HG03354 (cell line): ENCODE data around the gene RSAD1.

Experiments
- ATAC-seq: cut with Tn5 transposase; IDR thresholded peaks from one replicate; pipeline ENCODE4 v1.9.1; 2021; ENCODE audit warnings: mild to moderate bottlenecking; ENCODE audit not compliant: unreplicated experiment, poor library complexity, severe bottlenecking

The RSAD1 gene

GRCh38 chr17:50453901-50454300 is 24.8 kb upstream of the RSAD1 start:
- ATAC-seq: no peak

DNA sequence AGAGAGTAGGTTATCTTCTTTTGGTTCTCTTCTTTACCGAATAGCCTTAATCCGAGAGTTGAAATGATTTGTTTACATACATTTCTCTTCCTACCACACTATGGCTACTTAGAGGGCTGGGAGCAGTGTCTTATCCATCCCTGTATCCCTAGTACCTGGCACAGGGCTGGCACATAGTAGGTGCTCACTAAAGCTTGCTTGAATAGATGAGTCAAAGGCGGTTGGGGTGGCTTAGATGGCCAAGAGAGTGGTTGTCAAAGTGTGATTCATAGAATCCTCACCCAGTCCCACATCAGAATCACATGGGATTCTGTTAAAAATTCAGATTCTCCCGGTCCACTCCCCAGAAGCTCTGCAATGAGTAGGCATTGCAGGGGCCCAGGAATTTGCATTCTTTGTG is 21.0 kb upstream of the RSAD1 start:
- no peak for ATAC-seq

GRCh38 chr17:50458270-50458669 is 20.4 kb upstream of the RSAD1 start:
- ATAC-seq: no peak

DNA sequence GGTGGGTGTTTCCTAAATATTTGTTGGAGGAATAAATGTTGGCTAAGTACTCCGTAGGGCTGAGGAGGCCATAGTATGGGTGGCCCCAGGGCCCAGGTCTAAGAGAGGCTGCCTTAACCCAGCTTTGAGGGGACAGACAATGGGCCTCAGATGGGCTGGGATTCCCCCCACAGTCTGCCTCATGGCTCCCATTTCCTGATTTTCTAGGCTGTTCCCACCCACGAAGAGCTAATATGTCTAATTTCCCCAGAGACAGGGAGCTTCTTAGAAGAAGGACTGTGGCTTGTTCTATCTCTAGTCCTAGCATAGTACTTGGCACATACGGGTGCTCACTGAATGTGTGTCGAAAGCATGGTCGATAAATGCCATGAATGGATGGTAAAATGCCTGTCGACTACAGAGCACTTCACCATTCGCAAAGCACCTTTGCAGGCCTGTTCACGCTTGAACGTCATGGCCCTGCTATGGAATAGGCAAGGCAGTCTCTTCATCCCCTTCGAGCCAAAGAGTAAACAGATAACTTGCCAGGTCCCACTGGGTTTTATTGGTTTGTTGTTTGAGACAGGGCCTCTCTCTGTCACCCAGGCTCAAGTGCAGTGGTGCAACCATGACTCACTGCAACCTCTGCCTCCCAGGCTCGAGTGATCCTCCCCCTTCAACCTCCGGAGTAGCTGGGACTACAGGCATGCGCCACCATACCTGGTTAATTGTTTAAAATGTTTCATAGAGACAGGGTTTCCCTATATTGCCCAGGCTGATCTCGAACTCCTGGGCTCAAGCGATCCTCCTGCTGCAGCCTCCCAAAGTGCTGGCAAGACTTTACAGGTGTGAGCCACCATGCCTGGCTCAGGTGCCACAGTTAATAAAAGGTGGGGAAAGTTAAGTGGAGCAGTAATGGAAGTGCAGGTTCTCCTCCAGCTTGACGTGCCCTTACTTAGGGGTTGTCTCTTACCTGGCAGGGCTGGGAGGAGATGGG is 19.7 kb upstream of the RSAD1 start:
- no peak for ATAC-seq

GRCh38 chr17:50459756-50460155 is 18.9 kb upstream of the RSAD1 start:
- no peak for ATAC-seq

DNA sequence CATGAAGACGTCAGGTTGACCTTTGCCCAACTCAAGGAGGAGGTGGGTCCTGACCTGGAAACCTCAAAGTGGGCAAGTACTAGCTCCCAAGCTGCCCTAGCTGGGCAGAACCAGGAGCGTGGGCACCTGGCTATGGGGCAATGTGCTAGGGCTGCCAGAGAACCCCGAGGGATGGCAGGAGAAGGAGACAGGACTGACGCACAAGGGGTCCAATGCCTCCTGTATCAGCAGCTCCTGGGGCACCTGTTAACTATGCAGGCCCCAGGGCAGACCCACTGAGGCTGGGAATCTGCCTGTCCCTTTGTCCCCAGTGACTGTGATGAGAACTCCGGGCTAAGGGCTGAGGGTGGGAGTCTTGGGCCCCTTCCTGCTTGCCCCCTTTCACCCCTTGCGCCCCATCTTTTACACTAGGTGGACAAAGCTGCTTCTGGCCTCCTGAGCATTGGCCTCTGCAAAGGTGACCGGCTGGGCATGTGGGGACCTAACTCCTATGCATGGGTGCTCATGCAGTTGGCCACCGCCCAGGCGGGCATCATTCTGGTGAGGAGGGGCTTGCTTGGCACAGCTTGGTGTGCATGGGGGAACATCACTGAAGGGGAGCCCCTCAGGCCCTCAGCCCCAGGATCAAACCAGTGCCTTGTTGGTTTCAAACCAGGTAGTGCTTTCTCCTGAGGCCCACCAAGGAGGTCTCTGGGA is 17.7 kb upstream of the RSAD1 start:
- no peak for ATAC-seq

GRCh38 chr17:50461550-50462132 is 17.0 kb upstream of the RSAD1 start:
- ATAC-seq: no peak

DNA sequence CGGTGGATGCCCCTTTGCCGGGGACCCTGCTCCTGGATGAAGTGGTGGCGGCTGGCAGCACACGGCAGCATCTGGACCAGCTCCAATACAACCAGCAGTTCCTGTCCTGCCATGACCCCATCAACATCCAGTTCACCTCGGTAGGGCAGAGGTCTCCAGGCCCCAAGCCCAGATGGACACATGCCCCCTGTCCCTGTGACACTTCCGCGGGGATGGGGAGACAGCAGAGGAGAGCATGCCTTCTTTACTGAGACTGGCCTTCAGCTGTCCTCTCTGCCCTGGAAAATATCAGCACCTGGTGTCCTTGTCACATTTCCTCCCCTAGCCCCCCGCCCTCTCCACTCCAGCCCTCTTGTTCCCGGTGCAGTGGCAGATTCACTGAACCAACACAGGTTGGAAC is 16.2 kb upstream of the RSAD1 start:
- no peak for ATAC-seq

GRCh38 chr17:50464121-50464520 is 14.5 kb upstream of the RSAD1 start:
- no peak for ATAC-seq

- no peak for ATAC-seq
Observed at GRCh38 chr17:50464736-50465135, 13.9 kb upstream of the RSAD1 start.

DNA sequence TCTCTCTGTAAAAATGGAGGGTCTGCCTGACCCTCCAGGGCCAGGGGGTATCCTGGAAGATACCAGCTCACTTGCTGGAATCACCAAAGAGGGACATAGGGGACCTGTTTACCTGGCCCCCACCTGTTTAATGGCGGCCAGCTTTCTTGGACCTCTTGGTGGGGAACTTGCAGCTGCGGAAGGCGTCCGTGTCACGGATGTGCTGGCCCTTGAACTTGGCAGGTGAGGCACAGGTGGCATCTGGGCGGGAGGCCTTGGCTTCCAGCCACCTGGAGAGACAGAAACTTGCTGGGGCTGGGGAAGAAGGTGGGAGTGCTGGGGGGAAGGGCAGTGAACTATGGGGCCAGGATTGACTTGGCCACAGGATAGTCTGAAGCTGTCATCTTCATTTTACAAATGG is 13.5 kb upstream of the RSAD1 start:
- ATAC-seq: no peak

DNA sequence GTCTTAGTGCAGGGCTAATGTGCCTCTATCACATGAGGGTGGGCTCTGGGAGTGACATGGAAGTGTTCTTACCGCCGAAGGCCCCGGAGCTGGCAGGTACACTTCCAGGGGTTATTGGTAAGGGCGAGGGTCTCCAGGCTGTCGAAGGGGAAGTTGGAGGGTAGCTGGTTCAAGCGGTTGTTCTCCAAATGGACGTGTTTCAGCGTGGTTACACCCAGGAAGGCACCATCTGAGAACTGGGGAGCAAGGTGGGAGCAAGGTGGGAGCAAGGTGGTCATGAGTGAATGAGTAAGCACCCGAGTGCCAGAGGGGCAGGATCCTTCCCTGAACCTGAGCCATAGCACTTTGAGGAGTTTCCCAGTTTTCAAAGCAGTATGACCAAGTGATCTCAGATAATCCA is 13.0 kb upstream of the RSAD1 start:
- ATAC-seq: no peak

- ATAC-seq: no peak
Observed at GRCh38 chr17:50466371-50467113, 12.1 kb upstream of the RSAD1 start.

GRCh38 chr17:50467114-50467854 is 11.4 kb upstream of the RSAD1 start:
- no peak for ATAC-seq

DNA sequence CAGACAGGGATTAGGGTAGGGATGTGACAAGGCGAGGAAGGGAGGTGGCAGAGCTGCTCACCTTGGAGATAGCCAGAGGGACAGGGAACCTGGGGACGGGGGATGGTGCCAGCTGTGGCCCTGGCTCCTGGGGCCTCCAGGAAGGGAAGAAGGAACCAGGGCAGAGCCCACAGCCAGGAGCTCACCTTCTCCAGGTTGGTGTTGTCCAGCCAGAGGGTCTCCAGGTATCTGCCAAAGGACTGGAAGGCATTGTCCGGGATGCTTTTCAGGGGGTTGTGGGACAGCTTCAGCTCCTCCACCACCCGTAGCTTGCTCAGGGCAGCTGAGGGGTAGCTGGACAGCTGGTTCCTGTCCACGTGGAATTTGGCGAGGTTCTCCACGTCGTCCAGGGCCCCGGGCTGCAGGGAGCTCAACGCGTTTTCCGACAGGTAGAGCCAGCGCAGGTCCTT is 10.8 kb upstream of the RSAD1 start:
- ATAC-seq: no peak

DNA sequence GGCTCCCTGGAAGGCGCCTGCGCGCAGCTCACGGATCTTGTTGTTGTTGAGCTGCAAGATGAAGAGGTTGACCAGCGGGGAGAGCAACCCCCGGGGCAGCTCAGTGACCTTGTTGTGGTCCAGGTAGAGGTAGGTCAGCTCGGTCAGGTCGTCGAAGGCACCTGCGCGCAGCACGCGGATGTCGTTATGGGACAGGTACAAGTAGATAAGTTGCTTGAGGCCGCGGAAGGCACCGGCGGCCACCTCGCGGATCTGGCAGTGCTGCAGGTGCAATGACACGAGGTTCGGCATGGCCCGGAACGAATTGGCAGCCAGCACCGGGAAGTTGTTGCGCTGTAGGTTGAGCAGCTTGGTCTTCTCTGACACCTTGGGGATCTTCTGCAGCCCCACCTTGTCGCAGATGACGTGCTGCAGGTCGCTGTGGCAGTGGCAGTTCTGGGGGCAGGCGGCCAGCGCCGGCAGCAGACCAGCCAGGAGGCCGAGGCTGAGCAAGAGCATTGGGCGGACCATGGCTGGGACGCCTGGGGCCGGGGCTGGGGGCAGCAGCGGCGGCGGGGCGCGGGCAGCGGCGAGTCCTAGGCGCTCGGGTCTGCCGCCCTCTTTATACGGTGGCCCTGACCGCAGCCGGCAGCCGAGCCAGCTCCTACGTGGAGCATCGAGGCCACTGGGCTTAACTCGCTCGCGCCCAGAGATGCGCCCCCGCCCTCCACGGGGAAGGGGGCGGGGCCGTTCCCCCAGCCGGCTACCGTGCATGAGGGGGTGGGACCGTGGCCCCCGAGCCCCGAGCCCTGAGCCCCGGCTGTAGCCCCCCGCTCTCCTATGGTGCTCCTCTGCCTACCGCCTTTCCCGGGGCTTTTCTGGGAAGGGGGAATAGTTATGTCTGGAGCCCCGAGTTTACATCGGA is 10.1 kb upstream of the RSAD1 start, which contains the start of gene CHAD:
TSS of gene CHAD (minus strand) at position 577 of the 904 bp plus-strand sequence. CDS start at position 510, 67 bp downstream.
- ATAC-seq: no peak

- ATAC-seq: no peak
Observed at GRCh38 chr17:50469208-50469605, 9.5 kb upstream of the RSAD1 start.

DNA sequence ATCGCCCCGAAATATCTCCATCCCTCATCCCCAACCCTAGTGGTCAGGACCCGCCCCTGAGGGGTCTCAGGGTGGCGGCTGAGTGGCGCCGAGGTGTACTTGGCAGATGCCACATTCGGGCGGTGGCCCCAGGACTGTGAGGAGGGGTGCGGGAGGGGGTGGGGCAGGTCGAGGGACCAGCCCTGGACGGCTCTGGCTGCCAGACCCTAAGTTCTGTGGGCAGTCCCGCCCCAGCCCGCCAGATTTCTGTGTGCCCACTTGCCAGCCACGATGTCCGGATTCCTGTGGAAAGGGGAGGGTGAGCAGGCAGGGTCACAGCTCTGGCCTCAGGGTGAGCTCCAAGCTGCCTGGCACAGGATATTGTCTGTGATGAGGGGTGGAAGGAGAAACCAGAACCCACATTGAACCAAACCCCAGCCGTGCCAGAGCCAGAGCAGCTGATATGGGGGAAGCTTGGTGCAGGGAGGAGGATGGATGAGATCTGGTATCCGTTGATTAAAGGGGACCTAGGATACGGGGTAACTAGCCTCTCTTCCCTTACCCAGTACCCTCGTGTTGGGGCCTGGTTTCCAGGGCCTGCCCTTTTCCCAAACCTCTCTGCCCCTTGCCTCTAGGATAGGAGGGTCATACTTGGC is 8.9 kb upstream of the RSAD1 start:
- no peak for ATAC-seq
